MCF 10A (cell line): ENCODE measurements around the gene LSM12. TPM values are rescaled to one million over a fixed set of nuclear protein-coding genes. Genes with fewer than 3 reads are reported as not detected.

Source experiments
- BruUV-seq: library from RNA; stranded (reverse); fragments of 400-500 nt; replicated peaks from 2 replicates; lab custom pipeline; 2021; lab: Mats Ljungman, UMichigan
- CTCF ChIA-PET: fragments of 300-600 bp; sonication (Branson Sonifier 250); formaldehyde crosslinking; extraction: SDS; loops from one replicate; lab custom pipeline; 2021; ENCODE audit warnings: antibody characterized with exemption, inconsistent platforms; lab: Yijun Ruan, JAX
- POLR2A ChIA-PET: fragments of 300-600, 350-650 bp; sonication (Branson Sonifier 250); formaldehyde crosslinking; extraction: SDS; loops from one replicate; lab custom pipeline; 2020; ENCODE audit warnings: antibody characterized with exemption, inconsistent platforms; lab: Yijun Ruan, JAX
- DNase-seq: peaks from one replicate; pipeline ENCODE4 v3.0.0-alpha.2; 2018; ENCODE audit not compliant: unreplicated experiment
- H3K27ac Mint-ChIP-seq: one replicate; pipeline ENCODE4 v1.8.0; 2022; ENCODE audit warnings: mild to moderate bottlenecking, low read depth, mixed read lengths; ENCODE audit not compliant: unreplicated experiment
- H3K27me3 Mint-ChIP-seq: one replicate; pipeline ENCODE4 v1.8.0; 2022; ENCODE audit warnings: mixed read lengths; ENCODE audit not compliant: insufficient read depth, unreplicated experiment
- H3K36me3 Mint-ChIP-seq: one replicate; pipeline ENCODE4 v1.8.0; 2022; ENCODE audit warnings: mild to moderate bottlenecking, moderate library complexity, mixed read lengths; ENCODE audit not compliant: insufficient read depth, unreplicated experiment
- H3K4me1 Mint-ChIP-seq: one replicate; pipeline ENCODE4 v1.8.0; 2022; ENCODE audit warnings: mixed read lengths; ENCODE audit not compliant: insufficient read depth, unreplicated experiment
- H3K4me3 Mint-ChIP-seq: one replicate; pipeline ENCODE4 v1.8.0; 2022; ENCODE audit warnings: mild to moderate bottlenecking, moderate library complexity, mixed read lengths; ENCODE audit not compliant: unreplicated experiment
- H3K9me3 Mint-ChIP-seq: one replicate; pipeline ENCODE4 v1.8.0; 2022; ENCODE audit warnings: mixed read lengths; ENCODE audit not compliant: unreplicated experiment
- intact Hi-C: fragments of 100-400 bp; cut with micrococcal nuclease; formaldehyde crosslinking; loops from 2 replicates; pipeline ENCODE4 v1.14.1; 2022
- total RNA-seq: library from RNA; stranded (reverse); gene quantifications from 2 replicates; pipeline ENCODE4 v1.2.3, GENCODE V29; 2022
- TF ChIP-seq, protein P1 (sequence below): fragments of 200-600 bp; IDR thresholded peaks from one replicate; pipeline ENCODE4 v1.8.0; 2022; ENCODE audit warnings: antibody characterized with exemption, mild to moderate bottlenecking; ENCODE audit not compliant: unreplicated experiment

LSM12 gene
- total RNA-seq, 1 experiment from 2014 or later: 101 TPM

DNA sequence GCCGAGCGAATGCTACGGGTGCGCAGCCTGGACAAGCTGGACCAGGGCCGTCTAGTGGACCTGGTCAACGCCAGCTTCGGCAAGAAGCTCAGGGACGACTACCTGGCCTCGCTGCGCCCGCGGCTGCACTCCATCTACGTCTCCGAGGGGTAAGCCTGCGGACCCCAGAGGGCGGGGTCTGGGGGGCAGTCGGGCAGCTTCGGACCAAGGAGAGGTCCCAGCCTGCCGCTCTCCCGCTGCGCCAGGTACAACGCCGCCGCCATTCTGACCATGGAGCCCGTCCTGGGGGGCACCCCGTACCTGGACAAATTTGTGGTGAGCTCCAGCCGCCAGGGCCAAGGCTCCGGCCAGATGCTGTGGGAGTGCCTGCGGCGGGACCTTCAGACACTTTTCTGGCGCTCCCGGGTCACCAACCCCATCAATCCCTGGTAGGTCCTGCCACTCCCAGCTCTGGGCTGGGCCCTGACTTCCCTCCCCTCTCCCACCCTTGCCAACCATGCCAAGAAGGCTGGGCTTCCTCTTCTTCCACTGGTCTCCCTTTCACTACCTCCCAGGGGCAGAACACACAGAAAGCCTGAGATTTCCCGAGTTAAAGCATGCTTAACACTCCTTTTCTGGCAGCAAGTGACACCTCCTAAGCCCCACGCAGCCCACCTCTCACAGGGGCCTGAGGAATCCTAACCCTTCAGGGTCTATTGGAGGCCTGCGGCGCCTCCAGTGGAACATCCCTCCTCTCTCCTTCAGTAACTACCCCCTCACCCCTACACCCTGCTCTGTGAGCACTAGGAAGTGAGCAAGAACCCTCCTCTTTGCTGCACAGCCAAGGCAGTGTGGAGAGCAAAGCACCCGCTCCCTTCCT, 58.9 kb downstream of the LSM12 start:
- Mint-ChIP-seq H3K36me3 (peaks cover 24% of the 10 kb centered on the region), H3K27ac (peak overlapping the region; percentile 91), H3K9me3 (no peaks in the 10 kb centered on the region), H3K4me3 (peak overlapping the region; percentile 85), H3K4me1 (peaks cover 8% of the 10 kb centered on the region), H3K27me3 (no peaks in the 10 kb centered on the region)
- TF ChIP-seq, protein P1, sequence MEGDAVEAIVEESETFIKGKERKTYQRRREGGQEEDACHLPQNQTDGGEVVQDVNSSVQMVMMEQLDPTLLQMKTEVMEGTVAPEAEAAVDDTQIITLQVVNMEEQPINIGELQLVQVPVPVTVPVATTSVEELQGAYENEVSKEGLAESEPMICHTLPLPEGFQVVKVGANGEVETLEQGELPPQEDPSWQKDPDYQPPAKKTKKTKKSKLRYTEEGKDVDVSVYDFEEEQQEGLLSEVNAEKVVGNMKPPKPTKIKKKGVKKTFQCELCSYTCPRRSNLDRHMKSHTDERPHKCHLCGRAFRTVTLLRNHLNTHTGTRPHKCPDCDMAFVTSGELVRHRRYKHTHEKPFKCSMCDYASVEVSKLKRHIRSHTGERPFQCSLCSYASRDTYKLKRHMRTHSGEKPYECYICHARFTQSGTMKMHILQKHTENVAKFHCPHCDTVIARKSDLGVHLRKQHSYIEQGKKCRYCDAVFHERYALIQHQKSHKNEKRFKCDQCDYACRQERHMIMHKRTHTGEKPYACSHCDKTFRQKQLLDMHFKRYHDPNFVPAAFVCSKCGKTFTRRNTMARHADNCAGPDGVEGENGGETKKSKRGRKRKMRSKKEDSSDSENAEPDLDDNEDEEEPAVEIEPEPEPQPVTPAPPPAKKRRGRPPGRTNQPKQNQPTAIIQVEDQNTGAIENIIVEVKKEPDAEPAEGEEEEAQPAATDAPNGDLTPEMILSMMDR: peak; percentile 3
- ChIA-PET POLR2A (interaction anchor here (0.6 to 1.2 kb wide), 5 partner anchors 15 to 179 kb away, joined by 3 to 5 read pairs (median 3); partner anchors contain the start of gene TMUB2), CTCF (interaction anchor here (0.6 to 1.9 kb wide), 9 partner anchors 10 to 161 kb away, joined by 3 to 12 read pairs (median 4); partner anchors contain the start of gene G6PC3)
- no TSS peak for BruUV-seq
- intact Hi-C loops: loop anchor here (2.0 kb wide), 2 partner anchors 33 to 63 kb away; partner anchors contain the start of gene G6PC3
- DNase-seq: peak; percentile 52

DNA sequence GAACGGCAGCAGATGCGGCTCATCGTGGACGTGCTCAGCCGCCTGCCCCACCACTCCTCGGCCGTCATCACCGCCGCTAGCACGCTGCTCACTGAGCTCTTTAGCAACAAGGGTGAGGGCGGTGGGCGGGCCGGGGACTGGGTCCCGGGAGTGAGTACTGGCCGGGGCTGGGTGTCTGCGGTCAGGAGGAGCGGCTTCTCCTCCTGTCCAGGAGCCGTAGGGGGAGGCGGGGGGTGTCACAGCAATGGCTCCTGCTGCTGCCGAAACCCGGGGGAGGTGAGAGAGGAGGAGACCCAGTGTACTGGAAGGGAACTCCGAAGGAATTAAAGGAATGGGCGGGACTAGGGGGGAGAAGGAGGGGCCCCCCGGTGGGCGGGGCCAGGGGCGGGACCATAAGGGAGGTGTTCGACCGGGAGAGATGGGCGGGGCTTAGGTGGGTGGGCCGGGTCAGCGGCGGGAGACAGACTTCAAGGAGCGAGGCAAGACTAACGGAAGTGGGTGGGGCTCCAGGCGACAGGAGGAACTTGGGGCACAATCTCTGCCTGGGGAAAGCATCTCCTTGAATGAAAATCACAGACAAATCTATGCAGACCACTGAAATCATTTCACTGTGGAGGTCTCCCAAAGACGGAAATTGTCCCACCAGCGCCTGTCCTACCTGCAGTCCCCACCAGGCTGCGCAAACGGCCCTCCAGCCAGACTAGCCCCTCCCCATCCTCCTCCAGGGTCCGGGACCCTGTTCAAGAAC, 59.7 kb downstream of the LSM12 start:
- intact Hi-C loops: loop anchor here (2.0 kb wide), 2 partner anchors 34 to 64 kb away; partner anchors contain the start of gene G6PC3
- BruUV-seq: no TSS peak
- H3K4me3 Mint-ChIP-seq: peak overlapping the region; percentile 85
- H3K9me3 Mint-ChIP-seq: no peaks in the 10 kb centered on the region
- POLR2A ChIA-PET: interaction anchor here (0.7 to 1.2 kb wide), 5 partner anchors 8 to 180 kb away, joined by 3 to 5 read pairs (median 5); partner anchors contain the start of genes TMEM101 and TMUB2
- peaks cover 11% of the 10 kb centered on the region for H3K4me1 Mint-ChIP-seq
- H3K36me3 Mint-ChIP-seq: peaks cover 24% of the 10 kb centered on the region
- TF ChIP-seq, protein P1: peak; percentile 67
- peak overlapping the region; percentile 91 for H3K27ac Mint-ChIP-seq
- H3K27me3 Mint-ChIP-seq: no peaks in the 10 kb centered on the region
- DNase-seq: peak; percentile 99
- CTCF ChIA-PET: interaction anchor here (0.9 to 1.9 kb wide), 7 partner anchors 9 to 162 kb away, joined by 3 to 12 read pairs (median 4); partner anchors contain the start of gene G6PC3

DNA sequence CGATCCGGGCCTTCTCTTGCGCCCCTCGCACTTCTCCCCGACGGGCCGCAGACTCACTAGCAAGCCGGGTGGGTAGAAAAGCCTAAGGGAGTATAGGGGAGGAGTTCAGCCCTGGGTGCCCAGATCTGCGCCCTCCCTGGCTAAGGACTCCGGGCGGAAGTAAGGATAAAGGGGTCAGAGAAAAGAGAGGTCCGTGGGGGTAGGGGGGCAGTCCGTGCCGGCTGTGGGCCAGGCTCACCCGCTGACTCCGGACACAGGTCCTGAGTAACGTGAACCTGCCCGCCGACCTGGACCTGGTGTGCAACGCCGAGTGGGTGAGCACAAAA, 60.2 kb downstream of the LSM12 start:
- Mint-ChIP-seq H3K4me1 (peaks cover 14% of the 10 kb centered on the region), H3K27ac (peak overlapping the region; percentile 91), H3K27me3 (no peaks in the 10 kb centered on the region), H3K4me3 (peak overlapping the region; percentile 85), H3K9me3 (no peaks in the 10 kb centered on the region), H3K36me3 (peaks cover 20% of the 10 kb centered on the region)
- DNase-seq: no peak
- ChIA-PET POLR2A (interaction anchor here (0.7 to 1.2 kb wide), 3 partner anchors 8 to 63 kb away, joined by 3 to 5 read pairs (median 5); partner anchors contain the start of gene TMEM101), CTCF (interaction anchor here (1.7 kb wide), 1 partner anchor 36 kb away, joined by 12 read pairs; no protein-coding TSS in a partner anchor)
- intact Hi-C loops: loop anchor here (2.0 kb wide), 2 partner anchors 35 to 65 kb away; partner anchors contain the start of gene G6PC3
- TF ChIP-seq, protein P1: no peak
- TSS peak; percentile 33 for BruUV-seq
